Transverse colon (tissue), 4 donors: ENCODE data around the gene PCNP.
"Not testable (repeated sequence)": the region's sequence is repeated elsewhere in the genome, so short reads cannot be mapped to it uniquely, and the experiment has no call there.

Experiments
- POLR2AphosphoS5 ChIP-seq, 3 donors: sonication (generic); formaldehyde crosslinking; IDR thresholded peaks; one replicate each; pipeline ENCODE4 v1.6.1; 2016; ENCODE audit warnings: antibody characterized with exemption in 3 of 3
- TF ChIP-seq, protein P1 (sequence below), 5 experiments: fragments of 200-600 bp in 3 of 5; fragments of 450-650 bp in 2 of 5; sonication (generic) in 3 of 5; IDR thresholded peaks; 1 replicate in 2 of 5; 2 replicates in 3 of 5; pipeline ENCODE4 v1.5.1; 2016 to 2017; ENCODE audit warnings: antibody characterized with exemption in 5 of 5, inconsistent platforms in 3 of 5, mild to moderate bottlenecking in 2 of 5, moderate library complexity in 1 of 5

DNA sequence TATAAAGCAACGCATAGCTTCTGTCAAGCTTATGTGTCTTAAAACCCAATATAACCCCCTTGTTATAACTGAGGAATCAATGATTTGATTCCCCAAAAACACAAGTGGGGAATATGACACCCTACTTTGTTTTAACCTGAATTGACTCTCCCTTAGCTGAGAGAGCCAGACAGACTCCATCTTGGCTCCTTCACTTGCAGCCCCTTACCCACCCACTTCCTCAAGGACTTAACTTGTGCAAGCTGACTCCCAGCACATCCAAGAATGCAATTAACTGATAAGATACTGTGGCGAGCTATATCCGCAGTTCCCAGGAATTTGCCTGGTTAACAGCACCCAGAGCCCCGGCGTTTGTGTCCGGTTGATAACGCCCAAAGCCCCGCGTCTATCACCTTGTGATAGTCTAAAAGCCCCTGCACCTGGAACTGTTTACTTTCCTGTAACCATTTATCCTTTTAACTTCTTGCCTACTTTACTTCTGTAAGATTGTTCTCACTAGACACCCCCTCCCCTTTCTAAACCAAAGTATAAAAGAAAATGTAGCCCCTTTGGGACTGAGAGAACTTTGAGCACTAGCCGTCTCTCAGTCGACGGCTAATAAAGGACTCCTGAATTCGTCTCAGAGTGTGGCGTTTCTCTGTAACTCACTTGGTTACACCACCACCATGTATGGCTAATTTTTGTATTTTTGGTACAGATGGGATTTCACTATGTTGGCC lies 67.6 kb downstream of the PCNP start:
- TF ChIP-seq, protein P1, sequence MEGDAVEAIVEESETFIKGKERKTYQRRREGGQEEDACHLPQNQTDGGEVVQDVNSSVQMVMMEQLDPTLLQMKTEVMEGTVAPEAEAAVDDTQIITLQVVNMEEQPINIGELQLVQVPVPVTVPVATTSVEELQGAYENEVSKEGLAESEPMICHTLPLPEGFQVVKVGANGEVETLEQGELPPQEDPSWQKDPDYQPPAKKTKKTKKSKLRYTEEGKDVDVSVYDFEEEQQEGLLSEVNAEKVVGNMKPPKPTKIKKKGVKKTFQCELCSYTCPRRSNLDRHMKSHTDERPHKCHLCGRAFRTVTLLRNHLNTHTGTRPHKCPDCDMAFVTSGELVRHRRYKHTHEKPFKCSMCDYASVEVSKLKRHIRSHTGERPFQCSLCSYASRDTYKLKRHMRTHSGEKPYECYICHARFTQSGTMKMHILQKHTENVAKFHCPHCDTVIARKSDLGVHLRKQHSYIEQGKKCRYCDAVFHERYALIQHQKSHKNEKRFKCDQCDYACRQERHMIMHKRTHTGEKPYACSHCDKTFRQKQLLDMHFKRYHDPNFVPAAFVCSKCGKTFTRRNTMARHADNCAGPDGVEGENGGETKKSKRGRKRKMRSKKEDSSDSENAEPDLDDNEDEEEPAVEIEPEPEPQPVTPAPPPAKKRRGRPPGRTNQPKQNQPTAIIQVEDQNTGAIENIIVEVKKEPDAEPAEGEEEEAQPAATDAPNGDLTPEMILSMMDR (IDR thresholded peaks at IDR 0.05) = not testable (repeated sequence)
- not testable (repeated sequence) for TF ChIP-seq POLR2AphosphoS5 (IDR thresholded peaks at IDR 0.05)
